Right atrium auricular region (tissue), 2 donors: ENCODE data around the gene BUB1. TPM values are rescaled to one million over a fixed set of nuclear protein-coding genes. Genes with fewer than 3 reads are reported as not detected.

Experiments
- DNase-seq: peaks from one replicate; pipeline ENCODE4 v3.0.0-alpha.2; 2019; ENCODE audit warnings: low spot score
- H3K27ac ChIP-seq, 2 donors: fragments of 200-600 bp; sonication (generic); 1 replicate in 1 of 2; 2 replicates in 1 of 2; pipeline ENCODE4 v1.5.1; 2016 to 2019
- H3K27me3 ChIP-seq, 2 donors: fragments of 200-600 bp; sonication (generic); one replicate each; pipeline versions ENCODE4 v1.5.1 to v1.6.0; 2017 to 2019
- H3K36me3 ChIP-seq: fragments of 200-600 bp; sonication (generic); one replicate; pipeline ENCODE4 v1.5.1; 2016
- H3K4me1 ChIP-seq, 2 donors: fragments of 200-600 bp; sonication (generic); one replicate each; pipeline versions ENCODE4 v1.5.1 to v1.6.0; 2017 to 2019
- H3K4me3 ChIP-seq, 2 donors: fragments of 200-600 bp; sonication (generic); 1 replicate in 1 of 2; 2 replicates in 1 of 2; pipeline ENCODE4 v1.5.1; 2017 to 2019; ENCODE audit warnings: mild to moderate bottlenecking in 1 of 2, moderate library complexity in 1 of 2
- H3K9me3 ChIP-seq, 2 donors: fragments of 200-600 bp; sonication (generic); one replicate each; pipeline ENCODE4 v1.5.1; 2019
- total RNA-seq, 2 donors: library from RNA; depleted of rRNA; stranded (reverse); fragments of >200 nt; gene quantifications; one replicate each; pipeline ENCODE4 v1.1.0, GENCODE V29; 2016
- TF ChIP-seq, protein P1 (sequence below), 2 donors: fragments of 200-600 bp; sonication (generic); IDR thresholded peaks; one replicate each; pipeline ENCODE4 v1.5.1; 2019; ENCODE audit warnings: antibody characterized with exemption in 2 of 2

Gene BUB1
- total RNA-seq, 2 donors from 2014 or later, result 0.28 to 1.4 TPM

- Histone ChIP-seq H3K36me3 (no peaks in the 10 kb centered on the region), H3K27ac (no peak overlapping the region)
These were observed 18.6 kb downstream of the BUB1 start for GRCh38 chr2:110659248-110659647.

GRCh38 chr2:110657724-110658305 lies 20.0 kb downstream of the BUB1 start:
- Histone ChIP-seq H3K27me3 (no peaks in the 10 kb centered on the region), H3K9me3 (no peaks in the 10 kb centered on the region), H3K4me3 (no peak overlapping the region), H3K36me3 (no peaks in the 10 kb centered on the region), H3K4me1 (no peaks in the 10 kb centered on the region), H3K27ac (no peak overlapping the region)
- DNase-seq, result no peak
- TF ChIP-seq, protein P1, sequence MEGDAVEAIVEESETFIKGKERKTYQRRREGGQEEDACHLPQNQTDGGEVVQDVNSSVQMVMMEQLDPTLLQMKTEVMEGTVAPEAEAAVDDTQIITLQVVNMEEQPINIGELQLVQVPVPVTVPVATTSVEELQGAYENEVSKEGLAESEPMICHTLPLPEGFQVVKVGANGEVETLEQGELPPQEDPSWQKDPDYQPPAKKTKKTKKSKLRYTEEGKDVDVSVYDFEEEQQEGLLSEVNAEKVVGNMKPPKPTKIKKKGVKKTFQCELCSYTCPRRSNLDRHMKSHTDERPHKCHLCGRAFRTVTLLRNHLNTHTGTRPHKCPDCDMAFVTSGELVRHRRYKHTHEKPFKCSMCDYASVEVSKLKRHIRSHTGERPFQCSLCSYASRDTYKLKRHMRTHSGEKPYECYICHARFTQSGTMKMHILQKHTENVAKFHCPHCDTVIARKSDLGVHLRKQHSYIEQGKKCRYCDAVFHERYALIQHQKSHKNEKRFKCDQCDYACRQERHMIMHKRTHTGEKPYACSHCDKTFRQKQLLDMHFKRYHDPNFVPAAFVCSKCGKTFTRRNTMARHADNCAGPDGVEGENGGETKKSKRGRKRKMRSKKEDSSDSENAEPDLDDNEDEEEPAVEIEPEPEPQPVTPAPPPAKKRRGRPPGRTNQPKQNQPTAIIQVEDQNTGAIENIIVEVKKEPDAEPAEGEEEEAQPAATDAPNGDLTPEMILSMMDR (IDR thresholded peaks at IDR 0.05), result no peak

More at GRCh38 chr2:110659248-110659647, 18.6 kb downstream of the BUB1 start:
- DNase-seq, result no peak
- Histone ChIP-seq H3K9me3 (no peaks in the 10 kb centered on the region), H3K4me1 (no peaks in the 10 kb centered on the region), H3K4me3 (no peak overlapping the region), H3K27me3 (no peaks in the 10 kb centered on the region)
- TF ChIP-seq, protein P1 (IDR thresholded peaks at IDR 0.05), result no peak

GRCh38 chr2:110655701-110656100 lies 22.2 kb downstream of the BUB1 start:
- Histone ChIP-seq H3K36me3 (no peaks in the 10 kb centered on the region), H3K4me1 (no peaks in the 10 kb centered on the region)
- no peak for DNase-seq

GRCh38 chr2:110653861-110654260 lies 24.0 kb downstream of the BUB1 start:
- Histone ChIP-seq H3K4me1 (no peaks in the 10 kb centered on the region), H3K9me3 (no peaks in the 10 kb centered on the region), H3K27me3 (no peaks in the 10 kb centered on the region), H3K36me3 (no peaks in the 10 kb centered on the region), H3K4me3 (no peak overlapping the region), H3K27ac (no peak overlapping the region)
- no peak for DNase-seq
- TF ChIP-seq, protein P1 (IDR thresholded peaks at IDR 0.05), result no peak

More at GRCh38 chr2:110655701-110656100, 22.2 kb downstream of the BUB1 start:
- no peaks in the 10 kb centered on the region for H3K9me3 ChIP-seq
- no peak overlapping the region for H3K27ac ChIP-seq
- H3K4me3 ChIP-seq, result no peak overlapping the region
- TF ChIP-seq, protein P1 (IDR thresholded peaks at IDR 0.05), result no peak
- H3K27me3 ChIP-seq, result no peaks in the 10 kb centered on the region

DNA sequence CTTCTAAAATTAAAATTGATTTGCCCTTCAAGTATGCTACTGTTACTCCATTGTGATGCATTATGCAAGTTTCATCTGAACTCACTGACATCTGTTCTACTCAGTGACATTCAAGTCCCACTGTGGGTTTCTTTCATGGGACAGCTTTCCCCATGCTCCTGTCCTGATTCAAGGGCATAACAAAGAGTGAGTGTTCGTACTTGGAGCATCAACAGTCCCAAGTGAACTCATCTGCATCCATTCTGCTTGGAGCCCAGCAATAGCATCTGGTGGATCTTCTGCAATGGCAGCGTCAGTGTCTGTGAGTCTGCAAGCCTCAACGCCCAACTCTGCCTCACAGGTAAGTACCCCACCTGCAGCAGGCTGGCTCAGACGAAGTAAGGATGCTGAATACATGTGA lies 27.5 kb downstream of the BUB1 start:
- Histone ChIP-seq H3K4me1 (no peaks in the 10 kb centered on the region), H3K27ac (no peak overlapping the region), H3K9me3 (no peaks in the 10 kb centered on the region), H3K4me3 (no peak overlapping the region), H3K36me3 (no peaks in the 10 kb centered on the region), H3K27me3 (no peaks in the 10 kb centered on the region)
- no peak for DNase-seq
- TF ChIP-seq, protein P1 (IDR thresholded peaks at IDR 0.05), result no peak

- H3K27ac ChIP-seq, result no peak overlapping the region
These were observed 30.1 kb downstream of the BUB1 start for GRCh38 chr2:110647777-110648176.

More at GRCh38 chr2:110647777-110648176, 30.1 kb downstream of the BUB1 start:
- Histone ChIP-seq H3K4me3 (no peak overlapping the region), H3K9me3 (no peaks in the 10 kb centered on the region), H3K27me3 (no peaks in the 10 kb centered on the region), H3K4me1 (no peaks in the 10 kb centered on the region), H3K36me3 (no peaks in the 10 kb centered on the region)
- TF ChIP-seq, protein P1 (IDR thresholded peaks at IDR 0.05), result no peak
- no peak for DNase-seq
